IMR-90 (cell line): ENCODE data around the gene TMEM190. TPM values are rescaled to one million over a fixed set of nuclear protein-coding genes. Genes with fewer than 3 reads are reported as not detected.

Experiments
- ATAC-seq: fragments of 200-7000 bp; cut with Tn5 transposase; 2 replicates; pipeline ENCODE4 v1.9.1; 2020; ENCODE audit warnings: low read depth, mild to moderate bottlenecking, moderate library complexity
- BruUV-seq: library from RNA; stranded (reverse); fragments of 400-500 nt; replicated peaks from 2 replicates; lab custom pipeline; 2021; lab: Mats Ljungman, UMichigan
- CTCF ChIA-PET: fragments of 300-600 bp; formaldehyde crosslinking; extraction: SDS; loops from one replicate; lab custom pipeline; 2021; ENCODE audit warnings: antibody characterized with exemption; lab: Yijun Ruan, JAX
- POLR2A ChIA-PET: fragments of 300-600 bp; sonication (Branson Sonifier 250); formaldehyde crosslinking; loops from one replicate; lab custom pipeline; 2022; ENCODE audit warnings: antibody characterized with exemption; ENCODE audit not compliant: unreplicated experiment; lab: Charles Lee
- DNase-seq: peaks from one replicate; pipeline ENCODE4 v3.0.0; 2013
- H2AFZ ChIP-seq: replicated peaks from 2 replicates; pipeline ENCODE3; 2013; ENCODE audit warnings: low read length, mild to moderate bottlenecking; ENCODE audit not compliant: poor library complexity
- H2AK5ac ChIP-seq: 2 replicates; pipeline ENCODE4 v1.6.1; 2013; ENCODE audit warnings: low read depth, low read length, inconsistent platforms
- H2AK9ac ChIP-seq: replicated peaks from 2 replicates; pipeline ENCODE3; 2013; ENCODE audit warnings: mild to moderate bottlenecking, low read depth, low read length, moderate library complexity; ENCODE audit not compliant: poor library complexity
- H2BK120ac ChIP-seq: 2 replicates; pipeline ENCODE4 v1.6.1; 2013; ENCODE audit warnings: low read depth, low read length, inconsistent platforms
- H2BK15ac ChIP-seq: 3 replicates; pipeline ENCODE4 v1.6.1; 2013; ENCODE audit warnings: low read depth, low read length, inconsistent platforms
- H2BK20ac ChIP-seq: 2 replicates; pipeline ENCODE4 v1.6.1; 2013; ENCODE audit warnings: low read depth, mild to moderate bottlenecking, inconsistent platforms, low read length, moderate library complexity
- H2BK5ac ChIP-seq: 2 replicates; pipeline ENCODE4 v1.6.1; 2013; ENCODE audit warnings: mild to moderate bottlenecking, low read depth, low read length, inconsistent platforms; ENCODE audit not compliant: poor library complexity, severe bottlenecking
- H3K14ac ChIP-seq: replicated peaks from 2 replicates; pipeline ENCODE4 v1.6.1; 2013; ENCODE audit warnings: low read depth, low read length, inconsistent platforms
- H3K18ac ChIP-seq: 2 replicates; pipeline ENCODE4 v1.6.1; 2013; ENCODE audit warnings: low read depth, low read length, control low read depth
- H3K23ac ChIP-seq: 2 replicates; pipeline ENCODE4 v1.6.1; 2013; ENCODE audit warnings: low read depth, low read length, inconsistent platforms
- H3K27ac ChIP-seq: 2 replicates; pipeline ENCODE4 v1.5.1; 2013; ENCODE audit warnings: mild to moderate bottlenecking, control low read depth, low read length; ENCODE audit not compliant: insufficient read depth
- H3K27me3 ChIP-seq: 2 replicates; pipeline ENCODE4 v1.6.1; 2013; ENCODE audit warnings: low read length; ENCODE audit not compliant: control insufficient read depth, insufficient read depth
- H3K36me3 ChIP-seq: 2 replicates; pipeline ENCODE4 v1.6.1; 2013; ENCODE audit warnings: low read length, mixed read lengths; ENCODE audit not compliant: control insufficient read depth, insufficient read depth
- H3K4ac ChIP-seq: 2 replicates; pipeline ENCODE4 v1.6.1; 2013; ENCODE audit warnings: low read depth, low read length, inconsistent platforms
- H3K4me1 ChIP-seq: 2 replicates; pipeline ENCODE4 v1.6.1; 2013; ENCODE audit warnings: low read length, mixed read lengths; ENCODE audit not compliant: control insufficient read depth, insufficient read depth
- H3K4me2 ChIP-seq: 2 replicates; pipeline ENCODE4 v1.6.1; 2013; ENCODE audit warnings: low read depth, mild to moderate bottlenecking, control low read depth, low read length, moderate library complexity
- H3K4me3 ChIP-seq: 2 replicates; pipeline ENCODE4 v1.5.1; 2013; ENCODE audit warnings: low read depth, mild to moderate bottlenecking, control low read depth, low read length, moderate library complexity; ENCODE audit not compliant: insufficient read depth
- H3K56ac ChIP-seq: 2 replicates; pipeline ENCODE4 v1.6.1; 2013; ENCODE audit warnings: low read length, inconsistent platforms; ENCODE audit not compliant: insufficient read depth; ENCODE audit errors: extremely low read depth
- H3K79me1 ChIP-seq, 2 experiments: 2 replicates each; pipeline ENCODE4 v1.6.1; 2013; ENCODE audit warnings: low read length in 2 of 2, inconsistent platforms in 1 of 2, low read depth in 1 of 2
- H3K9ac ChIP-seq: 2 replicates; pipeline ENCODE4 v1.6.1; 2013; ENCODE audit warnings: low read depth, low read length, control low read depth
- H3K9me1 ChIP-seq: 2 replicates; pipeline ENCODE4 v1.6.1; 2013; ENCODE audit warnings: low read length, inconsistent platforms; ENCODE audit not compliant: insufficient read depth
- H3K9me3 ChIP-seq: 2 replicates; pipeline ENCODE4 v1.6.1; 2013; ENCODE audit warnings: low read length; ENCODE audit not compliant: control insufficient read depth, insufficient read depth
- H4K20me1 ChIP-seq: 2 replicates; pipeline ENCODE4 v1.6.1; 2013; ENCODE audit warnings: low read length, inconsistent platforms; ENCODE audit not compliant: insufficient read depth
- H4K5ac ChIP-seq: 2 replicates; pipeline ENCODE4 v1.6.1; 2013; ENCODE audit warnings: mild to moderate bottlenecking, low read depth, low read length, control low read depth
- H4K8ac ChIP-seq, 2 experiments: 2 replicates each; pipeline ENCODE4 v1.6.1; 2013; ENCODE audit warnings: low read depth in 2 of 2, low read length in 2 of 2, control low read depth in 1 of 2, inconsistent platforms in 1 of 2
- H4K91ac ChIP-seq: 2 replicates; pipeline ENCODE4 v1.6.1; 2013; ENCODE audit warnings: low read depth, low read length, inconsistent platforms; ENCODE audit not compliant: insufficient read depth
- CHD1 ChIP-seq: IDR thresholded peaks from 2 replicates; pipeline ENCODE4 v1.6.1; 2012; ENCODE audit warnings: low read depth, low read length, improper control_type of control experiment
- CTCF ChIP-seq: conservative IDR thresholded peaks from 2 replicates; pipeline ENCODE4 v1.5.1; 2012; ENCODE audit warnings: mild to moderate bottlenecking, low read depth, low read length, improper control_type of control experiment
- ELK1 ChIP-seq: fragments of 150-350 bp; IDR thresholded peaks from 2 replicates; pipeline ENCODE4 v1.6.1; 2016; ENCODE audit warnings: low read depth, mild to moderate bottlenecking, low read length, moderate library complexity, borderline replicate concordance
- MAZ ChIP-seq: IDR thresholded peaks from 2 replicates; pipeline ENCODE4 v1.6.1; 2012; ENCODE audit warnings: low read depth, mild to moderate bottlenecking, low read length, improper control_type of control experiment, moderate library complexity, borderline replicate concordance
- POLR2A ChIP-seq: IDR thresholded peaks from 2 replicates; pipeline ENCODE4 v1.6.1; 2012; ENCODE audit warnings: mild to moderate bottlenecking, low read depth, low read length
- RAD21 ChIP-seq: IDR thresholded peaks from 2 replicates; pipeline ENCODE4 v1.6.1; 2012; ENCODE audit warnings: low read length, improper control_type of control experiment
- RCOR1 ChIP-seq: IDR thresholded peaks from 2 replicates; pipeline ENCODE4 v1.6.1; 2012; ENCODE audit warnings: mild to moderate bottlenecking, low read length, improper control_type of control experiment; ENCODE audit not compliant: insufficient replicate concordance
- SMC3 ChIP-seq: fragments of 150-350 bp; IDR thresholded peaks from 2 replicates; pipeline ENCODE4 v1.6.1; 2016; ENCODE audit warnings: low read depth, mild to moderate bottlenecking, antibody characterized with exemption, low read length, moderate library complexity
- USF2 ChIP-seq: fragments of 150-350 bp; IDR thresholded peaks from 2 replicates; pipeline ENCODE4 v1.6.1; 2017; ENCODE audit warnings: mild to moderate bottlenecking, antibody characterized with exemption, low read length, low read depth
- WGBS, 2 experiments: methylation state at CpG; one replicate each; pipeline versions ENCODE4 v1.1.5 to v1.1.7; 2013; ENCODE audit warnings: missing lambda C conversion rate in 2 of 2; ENCODE audit not compliant: insufficient read length in 1 of 2; ENCODE audit errors: extremely low coverage in 2 of 2; 5-methylcytosine and 5-hydroxymethylcytosine counted together
- dilution Hi-C: fragments of 300-500 bp; cut with HindIII; formaldehyde crosslinking; loops from one replicate; pipeline ENCODE4 v1.14.3; 2018; ENCODE audit warnings: low sequenced_read_pairs; ENCODE audit not compliant: unreplicated experiment
- in situ Hi-C: fragments of 300-500 bp; cut with MboI; formaldehyde crosslinking; loops from 3 replicates; pipeline ENCODE4 v1.14.3; 2019; ENCODE audit warnings: low sequenced_read_pairs, inconsistent platforms, mixed read lengths
- intact Hi-C: fragments of 100-400 bp; cut with micrococcal nuclease; formaldehyde crosslinking; loops from 2 replicates; pipeline ENCODE4 v1.10.0; 2022
- polyA plus RNA-seq, 3 experiments: library from polyadenylated mRNA; depleted of rRNA; stranded (reverse); fragments of >200 nt; gene quantifications; 2 replicates each; pipeline ENCODE4 v1.2.3, GENCODE V29; 2012; ENCODE audit warnings: low replicate concordance in 1 of 3
- total RNA-seq: library from RNA; depleted of rRNA; stranded (reverse); fragments of >200 nt; gene quantifications from 2 replicates; pipeline ENCODE4 v1.2.3, GENCODE V29; 2012

Gene TMEM190
- total and polyA plus RNA-seq, 2 of the 4 experiments (the other 2 are of a cell fraction), result 1.6 TPM; not detected in 1

DNA sequence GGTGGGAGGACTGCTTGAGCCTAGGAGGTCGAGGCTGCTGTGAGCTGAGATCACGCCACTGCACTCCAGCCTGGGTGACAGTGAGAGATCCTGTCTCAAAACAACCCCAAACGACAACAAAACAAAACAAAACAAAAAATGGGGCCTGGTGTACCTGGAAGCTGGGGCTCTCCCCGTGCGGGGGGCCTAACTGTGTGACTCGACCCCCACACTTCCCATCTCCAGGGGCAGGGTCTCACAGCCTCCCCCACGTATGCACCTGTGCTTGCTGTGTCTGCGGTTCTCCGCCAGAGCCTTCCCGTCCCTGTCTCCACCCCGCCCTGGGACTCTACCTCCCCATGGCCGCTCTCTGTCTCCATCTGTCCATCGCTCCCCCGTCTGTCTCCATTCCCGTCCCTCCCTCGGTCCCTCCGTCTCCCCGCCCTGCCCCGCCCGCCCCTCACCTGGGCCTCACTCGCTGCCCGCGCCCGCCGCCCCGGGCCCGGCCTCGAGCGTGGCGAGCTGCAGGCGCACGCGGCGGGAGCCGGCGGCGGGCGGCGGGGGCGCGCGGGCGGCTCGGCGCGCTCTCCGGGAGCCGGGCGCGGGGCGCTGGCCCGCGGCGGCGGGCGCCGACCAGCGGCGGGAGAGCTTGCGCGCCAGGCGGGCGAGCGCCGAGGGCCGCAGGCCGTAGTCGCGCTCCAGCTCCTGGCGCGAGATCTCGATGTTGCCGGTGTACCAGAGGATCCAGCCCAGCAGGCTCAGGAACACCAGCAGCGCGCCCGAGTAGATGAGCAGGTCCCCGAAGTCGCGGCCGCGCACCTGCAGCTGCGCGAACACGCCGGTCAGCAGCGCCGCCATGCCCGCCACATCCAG is 6.9 kb downstream of the TMEM190 start:
- peak overlapping the region; percentile 49 for H2AK5ac ChIP-seq
- no peaks in the 10 kb centered on the region for H3K27me3 ChIP-seq
- peaks cover 21% of the 10 kb centered on the region for H3K36me3 ChIP-seq
- H3K9me3 ChIP-seq, result no peaks in the 10 kb centered on the region
- DNase-seq (peak; percentile 70), ATAC-seq (peak; percentile 43)
- peaks cover 7% of the 10 kb centered on the region for H3K9me1 ChIP-seq
- H2AK9ac ChIP-seq, result peak overlapping the region; percentile 29
- H2BK120ac ChIP-seq, result peak overlapping the region; percentile 36
- H3K23ac ChIP-seq, result peak overlapping the region; percentile 70; the same call in 1 of the 2 replicates
- no TSS peak for BruUV-seq
- 3% methylated on average over 51 of the region's 88 CpGs; no CpG with 5 or more reads in 1 of the 2 experiments for WGBS, 2 experiments
- POLR2A ChIA-PET, result interaction anchor here (0.5 to 0.9 kb wide), 3 partner anchors 14 to 242 kb away, joined by 4 to 11 read pairs (median 4); no protein-coding TSS in a partner anchor
- H3K56ac ChIP-seq, result no peak overlapping the region
- TF ChIP-seq USF2 (no peak), SMC3 (peak; percentile 37), RCOR1 (no peak), POLR2A (0 out of 2 replicates have a peak, but pooled peaks have one; percentile 24), CTCF (peak; percentile 54), RAD21 (peak; percentile 51), MAZ (no peak), CHD1 (no peak), ELK1 (no peak)
- peak overlapping the region; percentile 79 to 88 for H4K8ac ChIP-seq
- peaks cover 14 to 31% of the 10 kb centered on the region in 2 experiments; a peak in 3 of 4 replicates for H3K79me1 ChIP-seq
- peak overlapping the region; percentile 81; the same call in 1 of the 2 replicates for H4K5ac ChIP-seq
- peak overlapping the region; percentile 84 for H3K27ac ChIP-seq
- intact Hi-C loops (no loop called here), dilution Hi-C loops (no loop called here), in situ Hi-C loops (loop anchor here (10.0 kb wide), 1 partner anchor 89 kb away; no protein-coding TSS in a partner anchor)
- 0 out of 2 replicates have a peak overlapping the region, but pooled peaks have one; percentile 22 for H3K14ac ChIP-seq
- peak overlapping the region; percentile 44 for H3K4ac ChIP-seq
- H2BK20ac ChIP-seq, result no peak overlapping the region
- peak overlapping the region; percentile 93 for H3K4me2 ChIP-seq
- peaks cover 28% of the 10 kb centered on the region for H4K20me1 ChIP-seq
- H3K18ac ChIP-seq, result peak overlapping the region; percentile 54; the same call in 1 of the 2 replicates
- peak overlapping the region; percentile 90 for H2AFZ ChIP-seq
- peak overlapping the region; percentile 86 for H3K9ac ChIP-seq
- H2BK5ac ChIP-seq, result peak overlapping the region; percentile 69
- peak overlapping the region; percentile 9; the same call in 1 of the 3 replicates for H2BK15ac ChIP-seq
- peaks cover 26% of the 10 kb centered on the region for H3K4me1 ChIP-seq
- peak overlapping the region; percentile 60; the same call in 1 of the 2 replicates for H4K91ac ChIP-seq
- CTCF ChIA-PET, result interaction anchor here (0.6 to 1.2 kb wide), 5 partner anchors 44 to 242 kb away, joined by 3 to 7 read pairs (median 4); partner anchors contain the start of gene KMT5C
- H3K4me3 ChIP-seq, result peak overlapping the region; percentile 54
